Omental fat pad (tissue), 4 donors: ENCODE data around the gene WDR81. TPM values are rescaled to one million over a fixed set of nuclear protein-coding genes. Genes with fewer than 3 reads are reported as not detected.

Source experiments
- ATAC-seq: fragments of 150-250 bp; one replicate; pipeline ENCODE4 v1.9.1; 2016; ENCODE audit warnings: mild to moderate bottlenecking, moderate library complexity; ENCODE audit not compliant: low FRiP score
- DNase-seq: peaks from one replicate; pipeline ENCODE4 v3.0.0-alpha.2; 2019; ENCODE audit warnings: low spot score
- total RNA-seq, 4 donors: library from RNA; depleted of rRNA; stranded (reverse); fragments of >200 nt; gene quantifications; one replicate each; pipeline ENCODE4 v1.1.0, GENCODE V29; 2016
- TF ChIP-seq, protein P1 (sequence below), 3 donors: fragments of 450-650 bp; IDR thresholded peaks; one replicate each; pipeline ENCODE4 v1.5.1; 2016 to 2017; ENCODE audit warnings: antibody characterized with exemption in 3 of 3, mild to moderate bottlenecking in 3 of 3, moderate library complexity in 2 of 3

WDR81 gene
- total RNA-seq, 4 donors from 2014 or later = 39.2 to 71.1 (median 49.8) TPM

DNA sequence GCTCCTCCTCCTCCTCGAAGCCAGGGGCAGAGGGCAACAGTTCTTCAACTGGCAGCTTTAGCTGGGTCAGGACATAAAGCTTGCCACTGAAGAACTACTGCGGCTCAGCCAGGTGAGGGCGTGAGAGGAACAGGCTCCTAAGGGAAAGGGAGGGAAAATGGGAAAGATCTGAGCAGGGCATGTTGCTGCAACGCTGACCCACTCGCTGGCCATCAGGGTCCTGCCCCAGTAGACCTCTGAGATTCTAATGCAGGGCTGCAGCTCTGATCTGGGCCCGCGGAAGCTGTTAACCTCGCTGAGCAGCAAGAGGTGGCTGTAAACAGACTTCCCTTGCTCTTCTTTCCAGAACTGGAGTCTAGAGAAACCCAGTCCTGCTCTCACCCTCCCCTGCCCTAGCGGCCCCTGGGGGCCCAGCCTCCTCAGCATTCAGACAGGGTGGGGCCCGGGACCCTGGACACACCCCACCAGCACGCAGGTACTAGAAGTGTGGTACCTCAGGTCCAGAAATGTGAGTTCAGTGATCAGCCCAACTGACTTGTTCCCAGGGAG lies 10.6 kb upstream of the WDR81 start:
- TF ChIP-seq, protein P1, sequence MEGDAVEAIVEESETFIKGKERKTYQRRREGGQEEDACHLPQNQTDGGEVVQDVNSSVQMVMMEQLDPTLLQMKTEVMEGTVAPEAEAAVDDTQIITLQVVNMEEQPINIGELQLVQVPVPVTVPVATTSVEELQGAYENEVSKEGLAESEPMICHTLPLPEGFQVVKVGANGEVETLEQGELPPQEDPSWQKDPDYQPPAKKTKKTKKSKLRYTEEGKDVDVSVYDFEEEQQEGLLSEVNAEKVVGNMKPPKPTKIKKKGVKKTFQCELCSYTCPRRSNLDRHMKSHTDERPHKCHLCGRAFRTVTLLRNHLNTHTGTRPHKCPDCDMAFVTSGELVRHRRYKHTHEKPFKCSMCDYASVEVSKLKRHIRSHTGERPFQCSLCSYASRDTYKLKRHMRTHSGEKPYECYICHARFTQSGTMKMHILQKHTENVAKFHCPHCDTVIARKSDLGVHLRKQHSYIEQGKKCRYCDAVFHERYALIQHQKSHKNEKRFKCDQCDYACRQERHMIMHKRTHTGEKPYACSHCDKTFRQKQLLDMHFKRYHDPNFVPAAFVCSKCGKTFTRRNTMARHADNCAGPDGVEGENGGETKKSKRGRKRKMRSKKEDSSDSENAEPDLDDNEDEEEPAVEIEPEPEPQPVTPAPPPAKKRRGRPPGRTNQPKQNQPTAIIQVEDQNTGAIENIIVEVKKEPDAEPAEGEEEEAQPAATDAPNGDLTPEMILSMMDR (IDR thresholded peaks at IDR 0.05) = no peak
- ATAC-seq (no peak), DNase-seq (no peak)

DNA sequence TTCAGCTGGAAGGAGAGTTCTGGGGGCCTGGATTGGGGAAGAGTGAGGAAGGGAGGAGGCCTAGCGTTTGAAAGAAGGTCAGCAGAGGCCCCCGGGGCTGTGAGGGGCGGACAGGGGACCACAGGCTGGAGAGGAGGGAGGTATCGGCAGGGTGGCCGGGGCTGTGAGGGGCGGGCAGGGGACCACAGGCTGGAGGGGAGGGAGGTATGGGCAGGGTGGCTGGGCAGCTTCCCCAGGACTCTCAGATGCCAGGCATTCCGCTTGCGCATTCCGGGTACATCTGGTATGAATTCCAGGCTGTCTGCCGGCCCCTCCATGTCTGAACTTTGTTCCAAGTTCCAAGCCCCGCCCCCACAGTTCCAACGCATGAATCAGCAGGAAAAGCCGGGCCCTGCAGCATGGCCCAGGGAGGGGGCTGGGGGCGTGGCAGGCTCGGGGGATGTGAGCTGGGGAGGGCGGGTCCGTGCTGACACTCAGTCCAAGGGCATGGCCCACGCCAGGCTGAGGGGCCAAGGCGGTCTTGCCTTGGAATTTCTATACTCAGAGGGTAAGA lies 10.0 kb upstream of the WDR81 start:
- DNase-seq = peak; percentile 98
- TF ChIP-seq, protein P1 (IDR thresholded peaks at IDR 0.05) = no peak

DNA sequence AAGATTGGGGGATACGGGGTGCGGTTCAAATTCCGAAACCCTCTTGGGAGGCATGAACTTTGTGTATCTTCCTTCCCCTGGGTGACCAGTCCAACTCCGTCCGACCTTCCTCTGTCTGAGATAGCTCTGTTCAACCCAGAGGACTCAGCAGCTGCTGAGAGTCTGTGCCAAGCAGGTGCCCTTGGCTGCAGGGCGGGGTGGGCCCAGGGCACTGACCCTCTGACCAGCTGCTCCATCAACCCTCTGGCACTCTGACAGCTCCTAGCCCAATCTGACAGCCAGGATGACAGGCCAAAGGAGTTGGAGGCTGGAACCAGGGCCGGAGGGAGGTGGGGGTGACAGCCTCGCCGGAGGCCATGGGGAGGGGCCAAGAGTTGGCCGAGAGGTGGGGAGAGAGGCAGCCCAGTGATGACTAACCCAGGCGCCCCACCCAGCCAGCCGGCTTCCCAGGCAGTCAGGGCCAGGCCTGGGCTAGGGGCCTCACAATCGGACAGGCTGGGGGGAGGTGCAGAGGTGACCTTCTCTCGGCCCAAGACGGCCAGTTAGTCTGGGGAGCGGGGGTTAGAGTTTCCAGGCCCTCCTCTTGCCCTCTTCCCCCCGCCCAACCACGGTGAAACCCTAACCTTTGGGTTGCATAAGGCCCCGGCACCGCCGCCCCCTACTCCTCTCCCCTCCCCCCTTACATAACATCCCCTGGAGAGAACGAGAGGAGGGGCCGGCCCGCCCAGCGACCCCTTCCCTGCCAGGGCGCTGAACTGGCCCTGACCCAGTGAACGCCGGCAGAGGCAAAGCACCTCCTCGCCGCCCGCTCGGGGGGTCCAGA lies 9.3 kb upstream of the WDR81 start:
- ATAC-seq (peak; percentile 52), DNase-seq (peak; percentile 72)
- TF ChIP-seq, protein P1 (IDR thresholded peaks at IDR 0.05) = no peak

More for the DNA sequence above, 10.0 kb upstream of the WDR81 start:
- peak; percentile 42 for ATAC-seq

DNA sequence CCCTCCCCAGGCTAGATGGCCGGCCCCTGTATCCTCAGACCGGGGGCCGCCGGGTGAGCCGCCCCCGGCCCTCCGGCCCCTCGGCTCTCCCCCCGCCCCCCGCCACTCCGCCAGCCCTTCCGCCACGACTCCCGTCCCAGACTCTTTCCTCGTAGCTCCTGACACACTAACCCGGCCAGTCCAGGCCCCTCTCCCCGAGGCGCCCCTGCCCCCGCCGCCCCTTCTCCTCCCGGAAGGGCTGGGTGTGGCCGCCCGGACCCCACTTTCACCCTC lies 8.8 kb upstream of the WDR81 start:
- DNase-seq (no peak), ATAC-seq (no peak)
- TF ChIP-seq, protein P1 (IDR thresholded peaks at IDR 0.05) = no peak

DNA sequence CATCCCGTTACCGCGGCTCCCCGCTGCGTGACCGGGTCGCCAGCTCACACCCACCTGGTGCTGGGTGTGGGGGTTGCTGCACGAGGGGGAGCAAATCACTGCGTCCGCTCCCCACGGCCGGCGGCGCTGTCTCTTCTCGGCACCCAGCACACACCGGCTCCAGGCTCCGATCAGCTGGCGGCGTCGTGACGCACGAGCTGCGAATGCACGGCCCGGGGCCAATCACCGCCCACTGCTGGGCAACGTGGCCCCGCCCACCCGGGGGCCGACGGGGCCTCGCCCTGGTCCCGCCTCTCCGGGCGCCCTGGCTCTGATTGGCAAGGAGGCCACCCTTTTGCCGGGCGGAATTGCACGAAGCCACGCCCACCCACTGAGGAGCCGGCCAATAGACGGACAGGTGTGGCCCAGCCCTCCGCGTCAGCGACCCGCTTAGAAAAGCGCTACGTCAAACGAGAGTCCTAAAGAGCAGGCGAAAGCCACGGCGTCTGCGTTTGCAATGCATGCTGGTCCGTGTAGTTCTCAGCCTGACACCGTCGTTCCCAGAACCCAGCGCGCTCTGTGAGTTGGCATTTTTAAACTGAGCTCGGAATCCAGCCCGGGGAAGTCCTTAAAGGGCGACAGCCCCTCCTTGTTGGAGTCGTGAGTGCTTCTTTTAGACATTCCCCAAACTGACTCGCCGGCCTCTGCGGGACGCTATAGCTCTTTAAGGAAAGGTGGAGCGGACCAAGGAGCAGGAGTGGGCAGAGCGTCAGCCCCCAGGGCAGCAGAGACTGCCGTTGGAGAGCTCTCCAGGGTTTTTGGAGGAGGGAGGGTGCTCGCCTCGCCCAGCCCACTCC lies 8.2 kb upstream of the WDR81 start:
- ATAC-seq = peak; percentile 77
- TF ChIP-seq, protein P1 (IDR thresholded peaks at IDR 0.05) = no peak
- DNase-seq = peak; percentile 92

DNA sequence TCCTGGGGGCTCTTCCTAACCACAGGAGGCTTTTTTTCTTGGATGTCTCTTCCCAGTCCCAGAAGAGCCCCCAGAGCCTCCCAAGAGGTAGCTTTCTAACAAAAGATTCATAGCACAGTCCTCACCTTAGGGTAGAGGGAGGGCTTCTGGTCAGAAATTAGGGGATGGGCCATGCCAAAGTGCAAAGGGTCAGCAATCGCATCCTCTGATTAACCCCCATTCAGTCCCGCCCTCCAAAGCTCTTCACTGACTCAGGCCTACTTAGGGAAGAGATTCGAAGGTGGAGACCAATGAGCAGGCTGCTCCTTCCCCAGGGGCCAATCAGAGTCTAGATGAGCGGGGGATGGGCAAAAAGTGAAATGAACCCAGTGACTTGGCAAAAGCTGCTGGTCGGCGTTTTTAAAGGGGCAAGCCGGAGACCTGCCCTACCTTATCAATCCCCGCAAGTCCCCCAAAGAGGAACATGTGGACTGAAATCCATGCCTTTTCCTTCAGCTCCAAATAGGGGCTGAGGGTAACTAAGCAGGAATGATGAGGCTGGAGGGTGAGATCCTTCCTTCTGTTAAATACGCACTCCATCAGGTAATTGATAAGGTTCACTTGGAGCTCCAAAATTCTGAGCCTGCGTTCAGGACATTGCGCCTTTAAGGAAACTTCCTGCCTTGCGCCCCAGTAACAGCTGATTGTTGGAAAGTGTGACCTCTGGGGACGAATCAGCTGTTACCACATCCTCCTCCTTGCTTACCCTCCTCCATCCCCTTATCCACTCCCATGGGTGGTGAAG lies 7.4 kb upstream of the WDR81 start:
- TF ChIP-seq, protein P1 (IDR thresholded peaks at IDR 0.05) = no peak
- DNase-seq (peak; percentile 83), ATAC-seq (peak; percentile 61)
